DMS153 treated with DMSO at 0.1 percent for 48 hours (cell line): ENCODE measurements around the gene AVL9.

ENCODE experiments used
- DNase-seq: peaks from one replicate; lab custom pipeline; 2025; ENCODE audit not compliant: unreplicated experiment; lab: John Stamatoyannopoulos, UW

Gene AVL9

DNA sequence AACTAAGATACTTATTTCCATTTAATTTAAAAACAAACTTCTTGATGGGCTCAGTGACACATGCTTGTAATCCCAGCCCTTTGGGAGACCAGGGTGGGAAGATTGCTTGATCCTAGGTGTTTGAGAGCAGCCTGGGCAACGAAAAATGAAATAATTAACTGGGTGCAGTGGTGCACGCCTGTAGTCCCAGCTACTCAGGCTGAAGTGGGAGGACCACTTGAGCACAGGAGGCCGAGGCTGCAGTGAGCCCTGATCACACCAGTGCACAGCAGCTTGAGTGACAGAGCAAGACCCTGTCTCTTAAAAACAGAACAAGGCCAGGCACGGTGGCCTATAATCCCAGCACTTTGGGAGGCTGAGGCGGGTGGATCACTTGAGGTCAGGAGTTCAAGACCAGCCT lies 37.4 kb downstream of the AVL9 start:
- no peak for DNase-seq

DNA sequence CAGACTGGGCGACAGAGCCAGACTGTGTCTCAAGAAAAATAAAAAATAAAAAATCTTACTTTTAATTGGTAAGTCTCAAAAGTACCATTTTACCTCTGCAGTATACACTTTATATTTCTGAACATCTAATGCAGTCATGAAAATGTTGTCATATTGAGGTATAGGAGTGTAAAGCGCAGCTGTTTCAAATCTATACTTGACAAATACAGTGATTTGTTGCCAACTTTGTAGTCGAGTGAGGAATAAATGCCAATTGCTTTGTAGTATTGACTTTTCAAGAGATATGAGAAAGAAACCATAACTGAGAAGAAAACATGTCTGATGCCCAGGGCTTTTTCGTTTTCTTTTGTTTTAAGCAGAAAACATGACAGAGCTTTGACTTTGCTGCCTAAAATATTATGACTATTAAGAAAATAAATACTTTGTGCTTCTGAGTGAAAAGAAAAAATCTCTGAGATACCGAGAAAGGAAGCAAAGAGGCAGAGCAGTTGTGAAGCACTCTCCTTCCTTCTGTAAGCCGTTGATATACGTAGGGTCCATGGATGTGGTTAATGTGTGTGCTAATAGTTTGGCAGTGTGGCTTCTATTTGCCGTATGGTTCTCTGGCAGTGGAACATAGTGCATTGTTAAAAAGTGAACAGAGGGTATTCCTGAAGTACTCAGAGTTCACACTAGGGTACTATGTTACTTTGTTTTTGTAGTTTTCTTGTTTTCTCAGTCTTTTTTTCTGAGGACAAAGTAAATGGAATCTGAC lies 38.2 kb downstream of the AVL9 start:
- DNase-seq: no peak

DNA sequence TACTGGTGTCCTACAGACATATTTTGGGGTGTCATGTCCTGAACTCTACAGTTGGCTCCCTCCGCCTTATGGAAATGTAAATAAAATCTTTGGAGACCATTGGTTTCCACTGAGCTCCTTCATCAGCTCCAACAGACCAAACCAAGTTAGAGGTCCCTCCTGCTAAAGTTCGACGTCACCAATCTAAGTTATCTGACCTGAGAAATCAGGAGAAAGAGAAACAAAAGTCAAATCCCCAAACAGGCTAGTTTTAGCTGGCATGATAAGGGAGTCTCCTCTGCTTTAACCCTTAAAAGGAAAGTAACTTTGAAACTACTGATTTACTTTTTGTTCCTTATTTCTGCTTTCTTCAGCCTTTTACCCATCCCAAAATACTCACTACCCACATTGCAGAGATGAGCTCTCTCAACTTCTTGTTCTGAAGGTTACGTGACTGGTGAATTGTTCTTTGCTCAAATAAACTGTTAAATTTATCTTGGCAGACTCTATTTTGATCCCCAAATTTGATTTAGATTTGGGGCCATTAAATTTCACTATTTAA lies 39.9 kb downstream of the AVL9 start:
- DNase-seq: no peak

DNA sequence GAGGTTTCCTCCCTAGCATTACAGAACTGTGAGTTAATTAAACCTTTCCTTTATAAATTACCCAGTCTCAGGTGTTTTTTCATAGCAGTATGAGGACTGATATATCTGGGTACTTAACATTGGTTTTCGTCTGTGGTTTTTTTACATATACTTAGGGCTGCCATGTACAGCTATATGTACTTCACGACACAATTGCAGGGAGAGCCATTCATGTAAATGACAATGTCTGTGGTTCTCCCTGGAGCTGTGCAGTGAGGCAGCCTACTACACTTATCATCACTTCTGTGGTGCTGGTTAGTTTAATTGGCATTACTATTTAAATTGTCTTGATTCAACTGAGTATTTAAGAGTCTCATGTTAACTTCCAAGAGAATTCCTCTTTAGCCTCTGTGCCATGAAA lies 40.7 kb downstream of the AVL9 start:
- DNase-seq: no peak

DNA sequence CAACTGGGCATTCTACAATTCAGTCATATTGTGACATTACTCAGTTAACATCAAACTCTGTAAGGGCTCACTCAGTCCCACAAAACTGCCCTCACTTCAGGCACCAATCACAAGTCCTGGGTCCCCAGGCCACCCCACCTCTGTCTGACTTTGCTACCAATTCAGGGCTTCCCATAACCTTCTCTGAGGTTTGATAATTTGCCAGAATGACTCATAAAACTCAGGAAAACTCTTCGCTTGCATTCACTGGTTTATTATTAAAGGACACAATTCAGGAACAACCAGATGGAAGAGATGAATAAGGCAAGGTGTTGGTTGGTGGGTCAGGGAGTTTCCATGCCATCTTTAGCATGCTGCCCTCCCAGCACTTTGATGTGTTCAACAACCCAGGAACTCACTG lies 41.3 kb downstream of the AVL9 start:
- no peak for DNase-seq

DNA sequence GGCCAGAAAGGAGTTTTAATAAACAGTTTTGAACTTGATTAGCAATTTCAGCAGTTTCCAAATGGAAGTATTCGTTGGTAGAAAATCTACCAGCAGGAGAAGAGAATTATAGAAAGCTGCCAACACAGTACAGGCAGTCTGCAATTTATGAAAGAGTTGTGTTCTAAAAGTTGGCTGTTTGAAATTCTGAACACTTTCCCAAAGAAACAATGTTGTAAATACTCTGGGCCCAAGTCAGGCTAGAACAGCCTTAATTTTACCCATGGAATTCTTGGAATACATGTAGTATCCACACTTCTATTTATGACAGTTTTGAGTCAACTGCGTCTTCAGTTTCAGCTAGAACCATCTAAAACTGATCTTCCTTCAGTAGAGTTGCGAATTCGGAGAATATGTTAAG lies 42.5 kb downstream of the AVL9 start:
- no peak for DNase-seq

DNA sequence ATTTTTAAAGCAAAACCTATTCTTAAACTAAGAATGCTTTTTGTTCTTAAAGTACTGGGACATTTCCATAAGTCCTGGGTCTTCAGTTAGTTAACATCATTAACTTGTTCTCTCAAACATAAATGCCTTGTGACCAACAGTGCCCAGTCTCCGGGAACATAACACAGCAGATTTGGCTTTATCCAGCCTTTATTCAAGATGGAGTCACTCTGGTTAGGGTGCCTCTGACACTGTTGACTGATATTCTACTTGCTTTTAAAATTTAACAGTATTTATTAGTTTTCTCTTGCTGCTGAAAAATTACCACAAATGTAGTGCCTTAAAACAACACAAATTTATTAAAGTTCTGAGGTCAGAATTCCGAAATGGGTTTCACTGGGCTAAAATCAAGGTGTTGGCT lies 44.1 kb downstream of the AVL9 start:
- no peak for DNase-seq

DNA sequence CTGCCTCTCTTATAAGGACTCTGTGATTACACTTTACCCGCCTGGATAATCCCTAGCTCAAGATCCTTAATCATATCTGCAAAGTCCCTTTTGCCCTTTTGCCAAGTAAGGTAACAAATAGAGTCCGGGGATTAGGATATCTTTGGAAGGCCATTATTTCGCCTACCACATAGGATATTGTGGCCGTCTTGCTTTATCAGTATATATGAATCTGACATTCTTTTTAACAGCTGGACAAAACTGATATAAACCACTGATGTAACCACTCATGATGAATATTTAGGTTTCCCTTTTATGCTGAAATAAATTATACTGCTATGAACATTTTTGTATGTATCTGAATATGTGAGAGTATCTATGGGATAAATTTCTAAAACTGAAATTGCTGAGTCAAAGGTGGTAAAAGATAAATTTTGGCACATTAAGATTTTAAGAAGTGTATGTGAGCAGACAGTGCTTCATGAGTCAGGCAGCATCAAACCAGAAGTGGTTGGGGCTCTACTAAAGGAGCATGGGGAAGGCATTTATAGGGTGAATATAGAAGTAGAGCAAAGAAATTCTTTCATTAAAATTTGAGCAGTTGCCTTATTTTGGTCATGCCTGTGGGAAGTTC lies 44.7 kb downstream of the AVL9 start:
- DNase-seq: no peak

DNA sequence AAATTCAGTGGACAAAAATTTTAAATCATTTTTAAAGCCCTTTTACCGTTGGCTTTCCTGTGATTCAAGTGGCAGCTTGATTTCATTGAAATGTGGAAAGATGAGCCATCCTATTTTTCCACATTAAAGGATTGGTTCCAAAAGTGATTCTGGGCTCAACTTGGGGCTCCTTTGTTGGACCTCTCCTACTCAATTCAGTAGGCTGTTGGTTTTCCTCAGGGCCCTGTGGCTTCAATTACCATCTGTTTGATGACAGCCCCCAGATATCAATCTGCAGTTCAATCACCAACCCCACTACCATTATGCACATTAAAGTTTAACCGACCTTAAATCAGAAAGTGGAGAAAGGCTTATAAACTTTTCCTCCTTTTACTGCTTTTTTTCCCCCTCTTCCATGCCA lies 47.3 kb downstream of the AVL9 start:
- no peak for DNase-seq

DNA sequence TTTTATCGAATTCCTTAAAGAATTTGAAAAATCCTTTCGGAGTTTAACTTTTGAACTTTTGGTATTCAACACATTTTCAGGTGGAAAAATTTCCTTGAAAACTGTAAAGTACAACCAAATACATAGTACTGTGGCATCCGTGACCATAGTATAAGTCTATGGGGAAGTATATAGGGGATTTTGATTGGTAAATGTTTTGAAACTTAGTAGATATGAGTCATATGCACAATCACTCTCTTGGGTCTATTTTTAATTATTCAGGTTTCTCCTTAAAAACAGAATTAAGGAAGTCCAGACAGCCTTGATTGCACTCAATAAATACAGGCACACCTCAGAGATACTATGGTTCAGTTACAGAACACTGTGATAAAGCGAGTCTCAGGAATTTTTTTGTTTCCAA lies 64.2 kb downstream of the AVL9 start:
- no peak for DNase-seq

DNA sequence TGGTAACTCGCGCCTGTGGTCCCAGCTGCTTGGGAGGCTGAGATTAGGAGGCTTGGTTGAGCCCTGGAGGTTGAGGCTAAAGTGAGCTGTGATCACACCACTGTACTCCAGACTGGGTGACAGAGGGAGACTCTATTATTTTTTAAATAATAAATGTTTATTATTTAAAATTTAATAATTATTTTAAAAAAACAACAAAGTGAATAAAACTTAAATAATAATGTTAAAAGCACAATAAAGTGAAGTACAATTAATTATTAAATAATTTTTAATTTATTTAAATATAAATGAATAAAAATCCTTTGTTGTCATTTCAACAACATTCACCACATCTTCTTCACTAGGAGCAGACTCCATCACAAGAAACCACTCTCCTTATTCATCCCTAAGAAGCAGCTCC lies 64.8 kb downstream of the AVL9 start:
- DNase-seq: no peak

DNA sequence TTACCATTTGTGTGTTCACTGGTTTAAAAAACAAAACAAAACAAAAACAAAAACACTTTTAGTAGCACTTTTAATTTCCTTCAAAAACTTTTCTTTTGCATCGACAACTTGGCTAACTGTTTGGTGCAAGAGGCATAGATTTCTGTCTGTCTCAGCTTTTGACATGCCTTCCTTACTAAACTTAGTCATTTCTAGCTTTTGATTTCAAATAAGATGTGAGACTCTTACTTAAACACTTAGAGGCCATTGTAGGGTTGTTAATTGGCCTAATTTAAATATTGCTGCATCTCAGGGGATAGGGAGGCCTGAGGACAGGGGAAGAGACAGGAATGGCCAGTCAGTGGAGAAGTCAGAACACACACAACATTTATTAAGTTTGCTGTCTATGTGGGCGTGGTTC lies 66.3 kb downstream of the AVL9 start:
- DNase-seq: no peak

DNA sequence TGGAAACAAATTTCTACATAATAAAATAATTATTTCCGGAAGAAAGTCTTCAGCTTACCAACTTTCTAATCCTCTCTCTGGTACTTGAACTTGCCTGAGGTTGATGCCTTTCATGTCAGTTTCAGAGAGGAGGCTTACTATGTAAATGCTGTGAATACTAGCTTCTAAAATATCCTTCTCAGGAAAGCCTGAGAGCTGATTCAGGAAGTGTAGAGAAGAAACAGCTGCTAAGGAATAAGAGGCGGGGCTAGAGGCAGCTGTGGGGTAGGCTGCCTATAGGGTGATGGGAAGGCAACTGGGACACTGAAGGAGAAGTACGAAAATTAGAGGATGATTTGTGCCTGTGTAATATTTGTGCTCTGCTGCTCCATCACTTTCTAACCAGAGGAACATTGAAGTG lies 69.3 kb downstream of the AVL9 start:
- no peak for DNase-seq

DNA sequence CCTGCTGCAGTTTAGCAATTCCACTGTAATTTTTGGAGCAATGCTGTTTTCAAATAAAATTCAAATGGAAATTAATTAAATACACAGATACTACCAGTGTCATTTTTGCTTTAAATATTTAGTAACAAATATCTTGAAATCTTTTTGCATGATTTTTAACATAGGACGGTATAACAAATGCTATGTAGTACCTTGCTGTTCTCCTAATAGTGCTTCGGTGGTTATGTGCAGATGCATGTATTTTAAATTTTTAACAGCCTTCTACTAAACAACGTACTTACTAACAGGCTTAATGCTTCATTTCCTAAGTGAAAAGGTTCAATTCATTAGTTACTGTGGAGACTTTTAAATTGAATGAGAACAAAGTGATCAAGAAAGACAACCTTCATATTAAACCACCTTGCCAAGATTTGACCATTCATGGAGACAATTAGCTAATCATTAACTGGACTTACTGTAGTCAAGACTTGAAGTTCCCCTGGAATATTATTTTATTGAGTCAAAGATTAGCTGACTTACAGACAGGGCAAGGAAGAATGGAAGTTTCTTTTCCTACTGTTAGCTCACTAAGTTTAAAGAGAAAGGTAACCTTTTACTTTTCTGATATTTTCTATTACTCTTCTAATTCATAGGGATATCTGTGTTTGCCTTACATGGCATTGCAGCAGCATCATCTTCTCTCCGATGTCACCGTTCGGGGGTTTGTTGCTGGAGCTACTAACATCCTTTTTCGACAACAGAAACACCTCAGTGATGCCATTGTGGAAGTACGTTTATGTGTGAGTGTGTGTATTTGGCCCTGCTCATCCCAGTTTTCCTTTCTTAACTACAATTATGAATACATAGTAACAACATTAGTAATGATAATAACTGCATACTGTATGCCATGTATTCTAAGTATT lies 74.3 kb downstream of the AVL9 start:
- DNase-seq: no peak

DNA sequence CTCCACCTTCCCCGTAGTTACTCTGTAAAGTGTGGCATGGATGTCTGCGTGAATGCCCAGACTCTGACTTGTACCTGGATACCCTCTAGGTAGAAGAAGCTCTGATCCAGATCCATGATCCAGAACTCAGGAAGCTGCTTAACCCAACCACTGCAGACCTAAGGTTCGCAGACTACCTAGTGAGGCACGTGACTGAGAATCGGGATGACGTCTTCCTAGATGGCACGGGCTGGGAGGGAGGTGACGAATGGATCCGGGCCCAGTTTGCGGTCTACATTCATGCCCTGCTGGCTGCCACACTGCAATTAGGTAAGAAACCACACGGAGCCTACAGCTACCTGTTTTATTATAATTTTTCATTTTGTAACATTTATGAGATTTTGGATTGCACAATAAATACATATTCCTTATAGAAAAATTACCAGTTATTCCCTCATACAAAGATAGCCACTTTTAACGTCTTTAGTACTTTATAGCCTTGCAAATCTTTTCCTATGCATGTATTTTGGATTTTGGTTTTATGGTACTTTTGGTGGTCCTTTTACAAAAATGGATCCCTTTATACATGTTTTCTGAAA lies 77.9 kb downstream of the AVL9 start:
- no peak for DNase-seq

DNA sequence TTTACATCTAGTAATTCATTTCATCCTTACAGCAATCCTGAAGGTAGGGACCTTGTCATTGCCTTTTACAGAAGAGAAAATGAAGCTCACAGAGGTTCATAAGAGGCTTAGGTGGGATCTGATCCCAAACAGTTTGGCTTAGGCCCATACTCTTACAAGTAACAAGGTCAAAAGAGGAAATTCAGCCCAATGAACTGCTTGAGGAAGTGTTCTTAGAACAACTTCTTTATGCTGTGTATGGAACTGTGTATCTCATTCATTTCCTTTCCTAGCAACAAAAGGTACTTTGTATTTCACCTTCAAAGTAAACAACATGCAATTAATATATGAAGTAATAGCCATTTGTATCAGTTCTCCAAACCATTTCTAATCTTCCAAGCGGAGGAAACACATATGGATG lies 79.3 kb downstream of the AVL9 start:
- no peak for DNase-seq

DNA sequence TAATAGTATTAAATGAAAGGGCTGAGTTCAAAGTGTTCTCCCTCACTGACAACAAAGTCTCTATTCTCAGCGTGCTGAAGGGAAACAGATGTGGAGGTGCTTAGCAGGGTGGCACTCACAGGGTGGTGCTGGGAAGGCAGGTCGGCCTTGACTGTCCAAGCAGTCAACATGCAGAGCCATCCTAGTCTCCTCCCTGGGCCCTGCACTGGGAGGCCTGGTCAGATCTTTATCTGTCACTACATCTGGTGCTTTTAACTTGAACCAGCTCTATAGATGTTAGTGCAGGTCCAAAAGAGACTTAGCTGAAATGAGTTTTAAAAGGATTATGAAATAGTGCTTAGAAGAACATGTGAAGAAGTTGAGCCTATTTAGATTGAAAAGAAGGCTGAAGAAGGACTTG lies 82.1 kb downstream of the AVL9 start:
- no peak for DNase-seq

DNA sequence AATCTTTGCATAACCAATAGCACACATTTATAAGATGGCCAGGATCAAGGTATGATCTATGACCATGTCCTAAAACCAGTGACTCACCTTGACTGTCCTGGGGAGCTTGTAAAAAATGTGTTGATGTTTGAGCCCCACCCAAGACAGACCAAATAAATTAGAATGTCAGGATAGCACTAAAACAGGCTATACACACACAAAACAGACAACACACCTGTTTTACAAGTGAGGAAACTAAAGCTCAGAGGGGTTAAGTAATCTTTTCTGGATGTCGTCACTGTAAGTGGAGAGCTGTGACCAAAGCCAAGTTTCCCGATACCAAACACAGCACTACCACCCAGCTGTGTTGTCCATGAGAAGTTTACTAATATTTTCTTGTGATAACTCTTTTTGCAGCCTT lies 84.5 kb downstream of the AVL9 start:
- DNase-seq: no peak

DNA sequence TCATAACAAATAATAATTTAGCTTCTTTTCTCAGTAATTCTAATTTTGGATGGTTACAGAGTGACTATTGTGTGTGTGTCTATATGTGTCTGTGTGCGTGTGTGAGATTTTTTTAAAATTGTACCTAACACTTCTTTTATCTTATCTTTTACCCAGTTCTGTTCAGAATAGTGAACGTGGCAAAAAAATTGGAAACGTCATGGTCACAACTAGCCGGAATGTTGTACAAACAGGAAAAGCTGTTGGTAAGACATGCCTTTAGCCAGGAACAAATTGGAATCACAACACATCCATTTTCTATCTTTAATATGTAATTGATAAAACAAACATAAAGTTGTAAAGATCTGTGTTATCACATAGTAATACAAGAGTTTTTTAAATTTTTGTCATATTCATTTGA lies 85.4 kb downstream of the AVL9 start:
- no peak for DNase-seq

DNA sequence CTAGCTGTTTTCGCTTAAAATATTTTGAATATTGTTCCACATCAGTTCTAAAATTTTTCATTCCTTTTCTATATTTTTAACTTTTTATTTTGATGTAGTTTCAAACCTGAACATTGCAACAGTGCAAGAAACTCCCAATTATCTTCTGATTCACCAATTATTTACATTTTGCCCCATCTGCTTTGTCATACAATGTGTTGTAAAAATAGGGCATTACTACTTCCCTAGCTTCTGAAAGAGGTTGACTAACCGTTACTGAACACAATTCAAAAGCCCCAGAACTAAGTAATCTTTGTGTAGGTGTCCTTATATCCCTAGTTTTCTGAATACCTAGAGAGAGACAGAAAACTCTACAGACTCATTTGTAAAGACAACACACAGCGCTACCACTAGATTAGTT lies 86.7 kb downstream of the AVL9 start:
- DNase-seq: no peak

DNA sequence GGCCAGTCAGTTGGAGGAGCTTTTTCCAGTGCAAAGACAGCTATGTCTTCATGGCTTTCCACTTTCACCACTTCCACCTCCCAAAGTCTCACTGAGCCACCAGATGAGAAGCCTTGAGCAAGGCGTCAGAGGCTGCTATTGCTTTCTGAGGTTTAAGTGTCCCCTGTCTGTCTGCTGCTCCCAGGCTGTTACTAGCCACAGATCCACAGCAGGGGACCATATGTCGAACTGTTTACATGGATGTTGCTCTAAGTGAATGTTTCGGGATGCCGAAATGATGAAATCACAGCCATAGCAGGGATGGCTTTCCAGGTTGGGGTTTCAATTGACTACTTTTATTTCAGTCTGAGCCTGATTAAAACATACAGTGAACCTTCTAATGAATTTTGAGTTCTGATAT lies 88.5 kb downstream of the AVL9 start:
- no peak for DNase-seq
